Measurements from ENCODE around the gene TRIO.

DNA sequence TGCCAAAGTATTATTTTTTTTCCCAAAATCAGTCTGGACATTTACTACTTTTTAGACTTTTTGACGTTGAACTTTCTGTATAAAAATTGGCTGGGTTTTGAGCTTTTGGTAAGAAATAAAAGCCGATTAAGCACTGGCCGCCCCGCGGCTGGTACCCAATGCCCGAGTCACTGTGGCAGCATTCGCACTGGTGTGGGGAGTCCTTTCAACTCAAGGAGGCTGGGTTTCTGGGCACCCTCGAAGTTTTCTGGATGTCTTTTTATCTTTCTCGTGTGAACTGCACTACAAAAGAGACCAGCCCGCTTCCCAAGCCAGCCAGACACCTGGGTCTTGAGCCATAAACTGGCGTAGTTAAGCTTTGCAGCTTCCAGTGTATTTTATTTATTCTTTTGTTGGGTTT is 366.4 kb downstream of the TRIO start:
- TF ChIP-seq, protein P1, sequence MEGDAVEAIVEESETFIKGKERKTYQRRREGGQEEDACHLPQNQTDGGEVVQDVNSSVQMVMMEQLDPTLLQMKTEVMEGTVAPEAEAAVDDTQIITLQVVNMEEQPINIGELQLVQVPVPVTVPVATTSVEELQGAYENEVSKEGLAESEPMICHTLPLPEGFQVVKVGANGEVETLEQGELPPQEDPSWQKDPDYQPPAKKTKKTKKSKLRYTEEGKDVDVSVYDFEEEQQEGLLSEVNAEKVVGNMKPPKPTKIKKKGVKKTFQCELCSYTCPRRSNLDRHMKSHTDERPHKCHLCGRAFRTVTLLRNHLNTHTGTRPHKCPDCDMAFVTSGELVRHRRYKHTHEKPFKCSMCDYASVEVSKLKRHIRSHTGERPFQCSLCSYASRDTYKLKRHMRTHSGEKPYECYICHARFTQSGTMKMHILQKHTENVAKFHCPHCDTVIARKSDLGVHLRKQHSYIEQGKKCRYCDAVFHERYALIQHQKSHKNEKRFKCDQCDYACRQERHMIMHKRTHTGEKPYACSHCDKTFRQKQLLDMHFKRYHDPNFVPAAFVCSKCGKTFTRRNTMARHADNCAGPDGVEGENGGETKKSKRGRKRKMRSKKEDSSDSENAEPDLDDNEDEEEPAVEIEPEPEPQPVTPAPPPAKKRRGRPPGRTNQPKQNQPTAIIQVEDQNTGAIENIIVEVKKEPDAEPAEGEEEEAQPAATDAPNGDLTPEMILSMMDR (IDR thresholded peaks at IDR 0.05; ENCODE audit: insufficient read depth, low read length, poor library complexity, severe bottlenecking): no peak
- no peak for TF ChIP-seq EZH2phosphoT487 (conservative IDR thresholded peaks at IDR 0.05; ENCODE audit: low read length)
